Activated naive CD4-positive, alpha-beta T cell treated with anti-CD3 and anti-CD28 coated beads, Interleukin-2, amount 50 U/mL, for 16 hours (primary cell): ENCODE results near the gene WEE1.
A peak's percentile ranks its signal among the peaks of the same experiment; 100 is the strongest.

Experiments
- DNase-seq: peaks from one replicate; pipeline ENCODE4 v3.0.0-alpha.2; 2020

WEE1 gene

DNA sequence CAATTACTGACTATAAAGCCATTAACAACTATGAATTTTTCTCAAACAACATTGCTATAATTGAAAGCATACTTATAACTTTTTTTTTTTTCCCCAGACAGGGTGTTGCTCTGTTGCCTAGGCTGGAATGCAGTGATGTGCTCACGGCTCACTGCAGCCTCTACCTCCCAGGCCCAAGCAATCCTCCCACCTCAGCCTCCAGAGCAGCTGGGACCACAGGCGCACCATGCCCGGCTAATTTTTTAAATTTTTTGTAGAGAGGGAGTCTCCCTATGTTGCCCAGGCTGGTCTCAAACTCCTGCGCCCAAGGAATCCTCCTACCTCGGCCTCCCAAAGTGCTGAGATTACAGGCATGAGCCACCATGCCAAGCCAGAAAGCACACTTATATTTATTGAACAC is 6.1 kb upstream of the WEE1 start:
- no peak for DNase-seq

DNA sequence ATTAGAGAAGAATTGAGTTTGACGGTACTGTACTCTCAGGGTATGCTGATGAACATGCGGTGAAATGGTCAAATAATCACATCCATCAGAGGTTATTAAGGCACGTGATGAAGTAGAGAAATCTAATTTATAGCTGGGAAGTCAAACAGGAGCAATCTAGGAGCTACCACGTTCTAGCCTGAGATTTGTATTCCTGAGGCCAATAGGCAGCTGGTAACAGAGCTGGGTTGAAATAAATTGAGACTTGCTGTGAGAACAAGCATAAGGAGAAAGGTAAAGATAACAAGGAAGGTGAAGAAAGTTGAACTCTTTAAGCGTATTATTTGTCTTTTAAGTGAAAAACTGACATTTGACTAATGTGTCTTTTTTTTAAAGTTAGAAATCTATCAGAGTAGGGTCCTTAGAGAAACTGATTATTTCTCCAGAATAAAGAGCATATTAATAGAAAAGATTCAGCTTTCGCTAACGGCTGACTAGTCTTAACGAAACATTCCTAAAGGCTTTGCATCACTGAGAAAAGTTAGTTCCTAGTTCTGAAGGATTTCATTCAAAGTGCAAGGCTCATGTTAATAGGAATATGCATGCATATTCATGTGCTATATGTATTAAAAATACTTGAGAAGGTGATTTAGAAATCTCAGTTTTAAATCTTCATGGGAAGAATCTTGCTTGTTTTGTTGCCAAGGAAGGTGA is 5.2 kb upstream of the WEE1 start:
- no peak for DNase-seq

DNA sequence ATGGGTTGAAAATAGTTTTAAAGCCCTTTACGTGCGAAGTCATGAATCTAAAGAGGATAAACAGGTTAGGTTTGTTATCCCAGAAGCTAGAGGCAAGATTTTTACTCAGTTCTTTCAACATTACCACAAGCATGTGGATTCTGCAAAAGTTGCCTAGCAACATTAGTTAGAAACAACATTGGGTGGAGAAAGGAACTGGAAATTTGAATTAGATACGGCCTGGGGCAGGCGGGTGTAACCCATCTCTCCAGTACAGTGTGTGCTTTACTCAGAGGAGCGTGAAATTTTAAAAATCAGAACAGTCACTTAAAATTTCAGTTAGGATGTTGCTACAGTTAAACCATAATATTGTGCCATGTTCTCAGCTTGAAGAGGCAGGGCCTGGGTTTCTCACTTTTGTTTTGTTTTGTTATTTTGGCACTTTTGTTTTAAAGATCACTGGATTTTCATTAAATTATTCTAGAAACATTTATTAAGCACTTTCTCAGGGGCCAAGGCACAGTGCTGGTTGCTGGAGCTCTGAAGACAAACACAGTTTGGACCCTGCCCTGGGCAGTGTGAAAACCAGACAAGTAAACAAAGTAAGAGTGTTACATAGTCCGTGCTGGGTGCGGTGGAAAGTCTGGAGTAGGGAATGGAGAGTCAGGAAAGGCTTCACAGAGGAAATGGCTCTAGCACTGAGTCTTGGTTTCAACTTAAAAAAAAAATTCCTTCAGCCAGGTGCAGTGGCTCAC is 4.4 kb upstream of the WEE1 start:
- no peak for DNase-seq

DNA sequence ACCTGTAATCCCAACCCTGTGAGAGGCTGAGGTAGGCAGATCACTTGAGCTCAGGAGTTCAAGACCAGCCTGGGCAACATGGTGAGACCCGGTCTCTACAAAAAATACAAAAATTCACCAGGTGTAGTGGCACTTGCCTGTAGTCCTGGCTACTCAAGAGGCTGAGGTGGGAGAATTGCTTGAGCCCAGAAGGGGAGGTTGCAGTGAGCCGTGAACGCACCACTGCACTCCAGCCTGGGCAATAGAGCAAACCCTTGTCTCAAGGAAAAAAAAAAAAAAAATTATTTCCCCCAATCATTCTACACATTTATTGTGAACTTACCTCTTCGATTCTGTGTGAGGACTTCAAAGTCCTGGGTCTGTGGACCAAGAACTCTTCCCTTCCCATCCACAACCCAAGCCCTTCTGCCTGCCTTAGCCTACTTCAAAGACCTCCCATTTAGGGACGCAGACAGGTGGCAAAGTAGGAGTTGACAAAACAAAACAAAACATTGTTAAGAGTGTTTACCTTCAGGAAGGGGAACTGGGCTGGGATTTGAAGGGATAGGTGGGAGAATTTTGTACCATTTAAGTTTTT is 3.8 kb upstream of the WEE1 start:
- no peak for DNase-seq

DNA sequence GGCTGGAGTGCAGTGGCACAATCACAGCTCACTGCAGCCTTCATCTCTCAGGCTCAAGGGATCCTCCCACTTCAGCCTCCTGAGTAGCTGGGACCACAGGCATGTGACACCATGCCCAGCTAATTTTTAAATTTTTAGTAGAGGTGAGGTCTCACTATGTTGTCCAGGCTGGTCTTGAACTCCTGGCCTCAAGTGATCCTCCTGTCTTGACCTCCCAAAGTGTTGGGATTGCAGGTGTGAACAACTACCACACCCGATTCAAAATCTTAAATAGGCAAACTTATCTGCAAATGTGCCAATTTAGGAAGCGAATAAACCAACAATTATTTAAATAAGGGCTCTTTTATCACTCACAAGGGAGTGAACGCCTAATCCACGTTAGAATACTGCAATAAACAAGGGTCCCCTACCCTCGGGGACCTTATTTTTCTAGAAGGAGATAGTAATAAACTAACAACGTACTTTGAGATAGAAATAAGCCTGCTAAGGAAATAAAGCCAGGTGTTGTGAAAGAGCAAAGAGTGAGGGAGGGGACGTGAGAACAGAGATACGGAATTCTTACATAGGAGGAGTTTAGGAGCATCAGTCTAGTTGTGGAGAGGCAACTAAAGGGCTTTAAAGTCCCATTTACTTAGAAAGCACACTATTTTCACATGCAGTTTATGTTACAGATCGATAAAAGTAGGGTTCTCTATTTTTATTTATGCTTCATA is 3.0 kb upstream of the WEE1 start:
- no peak for DNase-seq

DNA sequence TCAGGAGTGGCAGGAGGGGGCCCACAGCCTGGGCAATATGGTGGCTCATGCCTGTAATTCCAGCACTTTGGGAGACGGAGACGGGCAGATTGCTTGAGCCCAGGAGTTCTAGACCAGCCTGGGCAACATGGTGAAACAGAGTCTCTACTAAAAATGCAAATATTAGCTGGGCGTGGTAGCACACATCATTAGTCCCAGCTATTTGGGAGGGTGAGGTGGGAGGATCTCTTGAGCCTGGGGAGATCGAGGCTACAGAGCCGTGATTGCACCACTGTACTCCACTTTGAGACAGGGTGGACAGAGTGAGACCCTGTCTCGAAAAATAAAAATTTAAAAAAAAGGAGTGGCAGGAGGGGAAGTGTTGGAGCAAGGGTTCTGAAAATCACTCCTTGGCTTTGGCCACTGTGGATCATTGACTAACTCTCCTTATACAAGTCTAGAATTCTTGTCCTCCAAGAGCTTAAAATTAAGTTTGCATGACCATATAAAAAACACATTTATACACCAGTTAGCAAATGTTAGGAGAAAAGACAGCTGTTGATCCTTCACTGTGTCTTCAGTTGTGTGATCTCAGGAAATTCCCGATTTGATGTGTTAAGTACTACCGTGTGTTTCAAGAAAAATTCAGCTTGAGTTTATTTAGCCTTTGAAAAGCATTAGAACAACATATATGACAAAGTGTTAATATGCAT is 2.3 kb upstream of the WEE1 start:
- DNase-seq, result no peak

DNA sequence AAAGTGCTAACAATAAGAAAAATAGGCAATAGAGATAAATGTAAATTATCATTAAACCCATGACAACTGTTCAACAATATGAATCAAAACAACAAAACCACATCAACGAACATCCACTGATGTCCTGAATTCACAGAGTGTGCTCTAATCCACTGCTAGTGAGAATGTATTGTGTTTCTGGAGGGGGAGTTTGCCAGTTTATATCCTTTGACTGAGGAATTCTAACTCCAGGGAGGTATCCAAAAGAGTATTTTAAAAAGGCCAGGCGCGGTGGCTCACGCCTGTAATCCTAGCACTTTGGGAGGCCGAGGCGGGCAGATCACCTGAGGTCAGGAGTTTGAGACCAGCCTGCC is 1.7 kb upstream of the WEE1 start:
- DNase-seq, result no peak

DNA sequence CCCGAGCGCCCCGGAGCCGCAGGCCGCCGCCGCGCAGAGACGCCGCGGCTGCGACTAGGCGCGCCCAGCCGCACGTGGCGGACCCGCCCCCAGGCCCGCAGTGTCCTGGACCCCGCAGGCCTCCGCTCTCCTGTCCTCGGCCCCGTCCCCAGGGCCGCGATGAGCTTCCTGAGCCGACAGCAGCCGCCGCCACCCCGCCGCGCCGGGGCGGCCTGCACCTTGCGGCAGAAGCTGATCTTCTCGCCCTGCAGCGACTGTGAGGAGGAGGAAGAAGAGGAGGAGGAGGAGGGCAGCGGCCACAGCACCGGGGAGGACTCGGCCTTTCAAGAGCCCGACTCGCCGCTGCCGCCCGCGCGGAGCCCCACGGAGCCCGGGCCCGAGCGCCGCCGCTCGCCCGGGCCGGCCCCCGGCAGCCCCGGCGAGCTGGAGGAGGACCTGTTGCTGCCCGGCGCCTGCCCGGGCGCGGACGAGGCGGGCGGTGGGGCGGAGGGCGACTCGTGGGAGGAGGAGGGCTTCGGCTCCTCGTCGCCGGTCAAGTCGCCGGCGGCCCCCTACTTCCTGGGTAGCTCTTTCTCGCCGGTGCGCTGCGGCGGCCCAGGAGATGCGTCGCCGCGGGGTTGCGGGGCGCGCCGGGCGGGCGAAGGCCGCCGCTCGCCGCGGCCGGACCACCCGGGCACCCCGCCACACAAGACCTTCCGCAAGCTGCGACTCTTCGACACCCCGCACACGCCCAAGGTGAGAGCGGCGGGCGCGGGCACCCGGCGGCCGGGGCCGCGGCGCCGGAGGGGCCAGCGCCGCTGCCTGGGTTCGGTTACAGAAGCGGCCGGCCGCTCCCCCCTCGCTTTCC is 528 bp downstream of the WEE1 start:
- DNase-seq, result peak; percentile 29

DNA sequence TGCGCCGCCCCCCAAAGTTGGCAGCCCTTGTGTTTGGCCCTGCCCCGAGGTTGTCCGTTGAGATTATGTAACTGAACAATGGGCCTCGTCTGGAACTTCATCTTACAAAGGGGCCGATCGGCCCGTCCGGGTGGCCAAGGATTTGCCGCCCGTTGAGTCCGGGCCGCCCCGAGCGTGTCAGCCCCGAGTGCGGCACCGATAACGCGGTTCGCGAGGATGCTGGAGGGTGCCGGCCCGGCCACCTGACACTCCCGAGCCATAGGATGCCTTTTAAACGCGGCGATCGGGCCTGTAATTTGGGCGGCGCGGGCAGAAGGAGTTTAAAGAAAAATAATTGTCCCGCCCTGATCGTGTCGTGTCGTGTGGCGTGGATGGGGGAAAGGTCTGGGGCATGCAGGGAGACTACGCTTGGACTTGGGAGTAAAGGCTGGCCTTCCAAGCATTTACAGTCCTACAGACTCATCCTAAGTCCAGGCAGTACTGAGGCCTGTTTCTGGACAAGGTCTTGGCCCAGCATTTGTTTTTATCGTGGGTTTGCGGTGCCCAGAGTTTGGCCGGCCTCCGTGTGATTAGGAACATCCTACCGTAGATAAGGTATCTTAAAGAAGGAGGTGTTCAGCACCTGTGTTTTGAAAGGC is 1.3 kb downstream of the WEE1 start:
- DNase-seq, result peak; percentile 22

DNA sequence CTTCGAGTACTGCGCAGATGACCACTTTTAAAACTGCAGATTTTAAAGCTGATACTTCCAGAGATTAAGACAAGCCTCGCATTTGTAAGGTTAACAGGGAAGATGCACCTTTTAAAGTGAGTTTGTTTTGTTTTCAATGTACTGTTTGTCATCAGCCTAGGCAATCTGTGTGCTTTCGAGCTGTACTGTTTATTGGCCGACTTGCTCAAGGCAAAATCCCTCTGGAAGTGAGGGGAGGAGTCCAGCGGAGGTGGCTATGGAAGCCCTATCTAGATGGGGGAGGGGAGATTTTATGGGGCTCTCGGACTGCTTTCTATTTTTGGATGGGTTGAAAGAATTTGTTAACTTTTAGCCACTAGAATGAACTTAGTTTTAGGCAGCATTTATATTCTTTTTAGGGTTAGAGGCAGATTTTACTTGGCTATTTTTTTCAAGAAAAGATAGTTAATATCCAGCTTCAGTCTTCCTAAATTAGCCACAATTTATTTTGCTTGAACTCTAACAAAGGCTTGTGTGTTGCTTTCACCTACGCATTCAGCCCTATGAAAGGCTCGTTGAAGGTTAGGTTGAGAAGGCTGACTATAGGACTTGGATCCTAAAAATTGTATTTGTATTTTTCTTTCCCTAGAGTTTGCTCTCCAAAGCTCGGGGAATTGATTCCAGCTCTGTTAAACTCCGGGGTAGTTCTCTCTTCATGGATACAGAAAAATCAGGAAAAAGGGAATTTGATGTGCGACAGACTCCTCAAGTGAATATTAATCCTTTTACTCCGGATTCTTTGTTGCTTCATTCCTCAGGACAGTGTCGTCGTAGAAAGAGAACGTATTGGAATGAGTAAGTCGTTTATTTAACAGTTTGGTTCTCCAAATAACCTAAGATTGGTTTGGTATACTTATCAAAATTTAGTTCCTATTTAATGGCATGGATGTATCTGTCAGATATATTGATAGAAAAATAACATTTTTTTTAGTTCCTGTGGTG is 2.1 kb downstream of the WEE1 start:
- no peak for DNase-seq

DNA sequence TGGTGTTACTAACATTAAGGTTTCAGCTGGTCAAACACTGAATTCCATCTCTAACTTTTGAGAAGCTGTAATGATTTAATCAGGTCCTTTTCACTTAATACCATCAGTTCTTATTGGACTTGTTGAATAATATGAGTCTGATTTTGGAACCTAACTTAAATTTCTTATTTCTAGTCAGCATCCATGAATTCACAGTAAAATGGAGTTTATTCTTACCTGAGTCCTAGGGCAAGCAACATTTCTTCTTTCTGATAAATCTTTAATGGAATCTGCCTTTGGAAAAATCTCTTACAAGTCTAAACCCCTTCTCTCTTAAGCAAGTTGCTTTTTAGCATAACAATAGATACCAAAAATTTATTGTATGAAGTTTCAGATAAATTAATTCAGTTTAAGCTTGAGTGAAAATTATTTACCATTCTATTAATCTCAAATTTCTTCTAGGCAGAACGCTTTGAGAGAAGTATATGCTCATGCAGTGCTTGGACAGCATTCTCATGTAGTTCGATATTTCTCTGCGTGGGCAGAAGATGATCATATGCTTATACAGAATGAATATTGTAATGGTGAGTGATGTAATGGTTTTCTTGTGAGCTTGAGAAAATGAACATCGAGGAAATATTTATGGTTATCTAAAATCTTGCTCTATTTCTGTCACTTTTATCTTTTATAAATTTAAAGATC is 3.4 kb downstream of the WEE1 start:
- no peak for DNase-seq

DNA sequence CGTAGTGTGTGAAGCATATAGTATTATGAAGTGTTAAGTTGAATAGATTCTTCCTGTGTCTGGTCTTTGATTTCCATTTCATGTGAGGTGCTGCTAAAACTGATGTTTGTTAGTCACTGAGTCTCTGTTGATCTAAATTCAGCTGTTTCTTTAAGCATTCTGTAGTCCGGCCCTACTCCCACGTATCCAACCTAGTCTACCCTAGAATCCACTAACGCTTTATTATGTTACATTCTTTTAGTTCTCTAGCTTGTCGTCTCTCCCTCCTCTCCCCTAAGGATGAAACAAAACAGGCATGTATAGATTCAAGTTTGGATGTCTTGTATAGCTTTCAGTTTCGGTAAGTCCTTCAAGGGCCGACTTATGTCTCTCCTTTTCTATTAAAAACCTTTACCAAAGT is 4.1 kb downstream of the WEE1 start:
- DNase-seq, result no peak

DNA sequence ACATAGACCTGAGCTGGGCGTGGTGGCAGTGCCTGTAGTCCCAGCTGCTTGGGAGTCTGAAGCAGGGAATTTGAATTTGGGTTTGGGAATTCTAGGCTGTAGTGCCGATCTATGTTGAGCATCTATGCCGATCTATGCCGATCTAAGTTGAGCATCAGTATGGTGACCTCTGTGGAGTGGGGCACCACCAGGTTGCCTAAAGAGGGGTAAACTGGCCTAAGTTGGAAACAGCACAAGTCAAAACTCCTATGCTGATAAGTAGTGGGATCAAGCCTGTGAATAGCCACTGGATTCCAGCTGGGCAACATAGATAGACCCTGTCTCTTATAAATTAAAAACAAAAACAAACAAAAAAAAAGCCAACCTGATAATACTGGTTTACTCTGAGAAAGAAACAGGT is 7.4 kb downstream of the WEE1 start:
- DNase-seq, result no peak

DNA sequence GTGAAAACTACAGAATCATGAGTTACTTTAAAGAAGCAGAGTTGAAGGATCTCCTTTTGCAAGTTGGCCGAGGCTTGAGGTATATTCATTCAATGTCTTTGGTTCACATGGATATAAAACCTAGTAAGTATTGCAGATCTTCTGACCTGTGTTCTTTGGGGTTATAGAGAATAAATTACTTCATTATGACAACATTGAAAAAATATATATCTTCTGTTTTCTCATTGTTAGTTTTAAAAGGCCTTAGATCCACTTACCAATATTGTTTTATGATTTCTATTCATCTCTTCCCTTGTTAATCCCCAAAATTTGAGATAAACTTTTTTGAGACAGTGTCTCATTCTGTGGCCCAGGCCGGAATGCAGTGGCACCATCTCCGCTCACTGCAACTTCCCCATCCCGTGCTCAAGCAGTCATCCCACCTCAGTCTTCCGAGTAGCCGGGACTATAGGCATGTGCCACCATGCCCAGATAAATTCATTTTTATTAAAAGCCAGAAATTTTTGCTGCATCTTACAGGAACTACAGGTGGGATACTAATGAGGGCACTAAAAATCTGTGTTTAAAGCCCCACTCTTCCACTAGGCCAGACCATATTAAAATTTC is 8.2 kb downstream of the WEE1 start:
- no peak for DNase-seq

DNA sequence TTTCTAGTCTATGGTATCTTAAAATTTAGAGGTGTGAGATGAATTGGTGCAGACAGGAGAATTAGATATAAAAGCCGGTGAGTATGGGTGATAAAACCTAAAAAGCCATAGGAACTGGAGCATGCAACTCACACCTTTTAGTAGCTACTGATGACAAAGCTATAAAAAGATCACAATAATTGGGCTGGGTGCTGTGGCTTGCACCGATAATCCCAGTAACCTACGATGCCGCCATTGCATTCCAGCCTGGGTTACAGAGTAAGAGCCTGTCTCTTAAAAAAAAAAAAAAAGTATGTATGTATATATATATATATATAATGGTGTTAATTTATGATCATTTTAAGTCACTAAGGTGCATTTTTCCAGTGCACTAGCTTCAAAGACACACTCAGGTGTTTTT is 17.2 kb downstream of the WEE1 start:
- no peak for DNase-seq

DNA sequence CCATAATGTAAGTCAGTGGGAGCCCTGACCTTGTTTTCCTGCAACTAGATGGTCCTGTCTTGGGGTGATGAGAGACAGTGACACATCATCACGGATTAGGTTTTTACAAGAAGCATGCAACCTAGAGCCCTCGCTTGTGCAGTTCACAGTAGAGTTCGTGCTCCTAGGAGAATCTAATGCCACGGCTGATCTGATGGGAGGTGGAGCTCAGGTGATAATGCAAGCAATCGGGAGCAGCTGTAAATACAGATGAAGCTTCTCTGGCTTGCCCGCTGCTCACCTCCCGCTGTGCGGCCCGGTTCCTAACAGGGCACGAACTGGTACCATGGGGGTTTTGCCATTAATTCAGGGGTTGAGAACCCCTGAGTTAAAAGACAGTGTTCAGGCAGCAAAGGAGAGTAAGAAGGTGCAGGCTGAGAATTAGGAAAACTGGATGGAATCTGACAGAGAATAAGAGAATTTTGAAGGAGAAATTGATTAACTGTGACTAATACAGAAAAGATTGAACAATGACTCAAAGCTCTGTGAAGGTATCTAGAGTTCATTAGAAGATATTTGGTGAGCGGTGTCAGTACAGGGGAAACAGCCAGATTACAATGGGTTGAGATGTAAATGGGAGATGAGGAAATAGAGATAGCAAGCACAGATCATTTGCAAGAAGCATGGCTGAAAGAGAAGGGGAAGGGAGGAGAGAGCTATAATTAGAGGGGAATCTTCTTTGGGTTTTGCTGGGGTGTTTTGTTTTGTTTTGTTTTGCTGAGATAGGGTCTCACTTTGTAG is 21.0 kb downstream of the WEE1 start:
- no peak for DNase-seq

DNA sequence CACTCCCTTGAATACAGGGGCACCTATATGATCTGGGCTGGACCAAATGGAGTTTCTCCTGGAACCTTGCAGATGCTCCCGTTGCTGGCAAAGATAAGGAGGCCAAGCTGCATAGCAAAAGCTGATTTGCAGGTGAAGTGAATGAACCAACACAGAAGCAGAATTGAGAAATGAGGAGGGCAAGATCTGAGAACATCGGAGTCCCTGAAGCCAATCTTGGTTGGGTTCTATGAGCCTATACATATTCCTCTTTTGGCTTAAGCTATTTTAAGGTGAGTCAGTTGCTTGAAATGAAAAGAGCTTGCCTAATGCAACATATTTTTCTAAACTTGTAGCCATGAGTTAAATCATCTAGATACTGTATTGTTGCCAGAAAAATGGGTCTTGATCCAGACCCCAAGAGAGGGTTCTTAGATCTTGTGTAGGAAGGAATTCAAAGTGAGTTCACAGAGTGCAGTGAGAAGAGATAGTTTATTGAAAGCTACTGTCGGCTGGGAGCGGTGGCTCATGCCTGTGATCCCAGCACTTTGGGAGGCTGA is 23.5 kb downstream of the WEE1 start:
- no peak for DNase-seq

DNA sequence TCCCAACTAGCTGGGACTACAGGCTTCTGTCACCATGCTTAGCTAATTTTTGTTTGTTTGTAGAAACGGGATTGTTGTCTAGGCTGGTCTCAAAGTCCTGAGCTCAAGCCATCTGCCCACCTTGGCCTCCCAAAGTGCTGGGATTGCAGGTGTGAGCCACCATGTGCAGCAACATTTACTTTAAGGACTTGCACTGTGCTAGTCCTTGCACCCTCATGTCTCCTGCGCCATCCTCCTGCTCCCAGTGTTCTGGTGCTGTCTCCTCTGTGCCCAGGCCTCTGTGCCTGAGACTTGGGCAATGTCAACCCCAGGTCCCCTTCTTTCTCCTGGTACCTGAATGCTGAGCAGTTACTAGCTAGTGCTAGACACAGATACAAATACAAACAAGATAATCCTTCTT is 26.7 kb downstream of the WEE1 start:
- no peak for DNase-seq
